HG03354 (cell line): Measurements from ENCODE around the gene ADAM22.
"Not testable (repeated sequence)": the region's sequence is repeated elsewhere in the genome, so short reads cannot be mapped to it uniquely, and the experiment has no call there.

Source experiments
- ATAC-seq: cut with Tn5 transposase; IDR thresholded peaks from one replicate; pipeline ENCODE4 v1.9.1; 2021; ENCODE audit warnings: mild to moderate bottlenecking; ENCODE audit not compliant: unreplicated experiment, poor library complexity, severe bottlenecking

ADAM22 gene

GRCh38 chr7:88141953-88142352 is 207.9 kb downstream of the ADAM22 start:
- ATAC-seq, result no peak

DNA sequence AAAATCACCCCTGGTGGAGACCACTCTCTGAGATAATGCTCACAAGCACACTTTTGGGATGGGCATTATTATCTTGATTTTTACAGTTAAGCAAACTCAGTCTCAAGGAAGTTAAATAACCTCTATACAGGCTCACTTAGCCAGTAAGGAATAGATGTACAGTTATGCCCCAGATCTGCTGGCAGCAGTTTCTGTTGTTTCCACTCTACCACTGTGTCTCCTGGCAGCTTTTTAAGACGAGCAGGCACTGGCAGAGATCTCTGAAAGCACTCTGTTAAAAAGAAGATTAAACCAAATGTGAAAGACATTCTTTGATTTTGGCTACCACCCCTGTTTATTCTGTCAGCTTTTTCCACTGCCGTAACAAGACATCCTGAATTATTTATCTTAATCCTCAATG is 212.6 kb downstream of the ADAM22 start:
- no peak for ATAC-seq

- ATAC-seq, result no peak
These were observed 213.3 kb downstream of the ADAM22 start for GRCh38 chr7:88147341-88147740.

DNA sequence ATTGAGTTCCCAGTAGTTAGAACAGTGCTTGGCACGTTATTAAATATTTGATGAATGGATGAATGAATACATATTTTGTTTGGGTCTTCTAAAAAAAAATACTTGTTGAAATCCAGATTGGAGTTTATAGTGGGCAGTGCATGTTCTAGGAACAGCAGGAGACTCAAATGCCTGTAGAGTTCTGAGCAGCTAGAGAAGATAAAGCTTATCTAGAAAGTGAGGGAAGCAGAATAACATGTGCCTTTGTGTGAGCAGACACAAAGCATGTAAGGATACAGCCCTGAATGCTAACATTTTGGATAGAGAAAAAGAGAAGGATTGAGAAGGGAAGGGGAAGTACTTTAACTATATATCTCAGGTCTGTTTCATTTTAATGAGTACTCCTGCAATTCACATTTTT is 213.9 kb downstream of the ADAM22 start:
- no peak for ATAC-seq

GRCh38 chr7:88150033-88150432 is 216.0 kb downstream of the ADAM22 start:
- ATAC-seq, result no peak

- no peak for ATAC-seq
These were observed 217.2 kb downstream of the ADAM22 start for GRCh38 chr7:88151119-88151790.

DNA sequence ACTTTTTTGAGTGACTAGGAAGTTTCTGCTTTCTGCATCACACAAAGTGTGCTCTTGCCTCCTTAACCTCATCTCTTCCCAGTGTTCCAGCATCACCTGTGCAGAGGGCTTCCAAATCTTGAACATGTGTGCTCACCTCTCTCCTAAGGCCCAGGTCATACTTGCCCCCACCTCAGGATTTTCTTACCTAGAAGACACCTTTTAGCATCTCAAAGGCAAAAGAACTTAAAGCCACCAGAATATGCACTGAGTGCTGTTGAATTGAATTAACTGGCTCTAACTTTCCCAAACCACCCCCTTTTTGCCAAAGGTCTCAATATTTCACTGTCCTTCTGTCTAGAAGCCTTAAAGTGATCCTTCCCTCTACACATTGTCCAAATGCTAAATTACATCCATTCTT is 219.3 kb downstream of the ADAM22 start:
- ATAC-seq, result no peak

DNA sequence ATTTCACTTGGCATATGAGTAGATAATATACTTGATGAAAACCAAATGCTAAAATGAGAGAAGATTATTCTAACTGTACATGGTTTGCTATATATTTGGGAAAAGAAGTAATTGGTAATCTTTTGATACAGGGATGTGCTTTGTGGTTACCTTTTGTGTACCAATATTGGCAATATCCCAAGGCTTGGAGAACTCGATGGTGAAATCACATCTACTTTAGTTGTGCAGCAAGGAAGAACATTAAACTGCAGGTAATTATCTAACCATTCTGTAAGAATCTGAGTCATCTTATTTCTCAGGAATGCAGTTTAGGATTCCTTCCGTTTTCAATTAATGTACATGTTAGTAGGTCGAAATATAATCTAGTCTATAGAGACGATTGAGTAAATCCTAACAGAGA is 221.7 kb downstream of the ADAM22 start:
- no peak for ATAC-seq

GRCh38 chr7:88156356-88156755 is 222.3 kb downstream of the ADAM22 start:
- no peak for ATAC-seq

DNA sequence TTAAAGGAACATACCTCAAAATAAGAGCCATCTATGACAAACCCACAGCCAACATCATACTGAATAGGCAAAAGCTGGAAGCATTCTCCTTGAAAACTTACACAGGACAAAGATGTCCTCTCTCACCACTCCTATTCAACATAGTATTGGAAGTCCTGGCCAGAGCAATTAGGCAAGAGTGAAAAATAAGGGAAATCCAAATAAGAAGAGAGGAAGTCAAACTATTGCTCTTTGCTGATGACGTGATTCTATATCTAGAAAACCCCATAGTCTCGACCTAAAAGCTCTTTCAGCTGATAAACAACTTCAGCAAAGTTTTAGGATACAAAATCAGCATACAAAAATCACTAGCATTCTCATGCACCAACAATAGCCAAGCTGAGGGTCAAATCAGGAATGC is 225.7 kb downstream of the ADAM22 start:
- not testable (repeated sequence) for ATAC-seq

DNA sequence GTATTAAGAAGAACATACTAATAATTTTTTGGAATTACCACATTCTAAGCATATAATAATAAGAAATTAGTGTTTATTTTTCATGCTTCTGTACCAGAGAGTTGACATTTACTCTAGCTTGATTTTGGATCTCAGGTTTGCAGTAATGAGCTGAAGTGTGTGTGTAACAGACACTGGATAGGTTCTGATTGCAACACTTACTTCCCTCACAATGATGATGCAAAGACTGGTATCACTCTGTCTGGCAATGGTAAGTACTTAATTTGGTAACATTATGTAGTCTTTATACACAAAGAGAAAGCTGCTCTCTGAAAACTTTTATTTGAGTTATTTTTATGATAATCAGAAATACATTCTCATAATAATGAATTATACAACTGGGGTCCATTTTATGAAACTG is 231.6 kb downstream of the ADAM22 start:
- no peak for ATAC-seq

DNA sequence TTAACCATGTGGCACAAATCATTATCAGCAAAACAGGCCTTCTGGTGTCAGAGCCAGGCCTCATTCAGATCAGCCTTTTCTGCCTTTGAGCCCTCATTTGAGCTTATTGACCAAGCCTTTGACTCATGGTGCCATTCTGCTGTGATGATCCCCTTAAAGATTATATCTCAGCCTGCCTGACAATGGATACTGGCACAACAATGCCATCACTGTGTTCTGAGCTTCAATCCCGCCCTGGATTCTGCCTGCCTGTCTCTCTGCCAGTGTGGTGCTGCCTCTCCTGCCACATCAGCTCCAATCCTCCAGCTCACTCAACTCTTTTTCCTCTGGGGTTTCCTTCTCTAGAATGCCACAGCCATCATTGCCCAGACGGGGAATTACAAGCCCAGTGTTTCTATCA is 233.2 kb downstream of the ADAM22 start:
- ATAC-seq, result no peak

- no peak for ATAC-seq
These were observed 233.7 kb downstream of the ADAM22 start for GRCh38 chr7:88167721-88168120.

DNA sequence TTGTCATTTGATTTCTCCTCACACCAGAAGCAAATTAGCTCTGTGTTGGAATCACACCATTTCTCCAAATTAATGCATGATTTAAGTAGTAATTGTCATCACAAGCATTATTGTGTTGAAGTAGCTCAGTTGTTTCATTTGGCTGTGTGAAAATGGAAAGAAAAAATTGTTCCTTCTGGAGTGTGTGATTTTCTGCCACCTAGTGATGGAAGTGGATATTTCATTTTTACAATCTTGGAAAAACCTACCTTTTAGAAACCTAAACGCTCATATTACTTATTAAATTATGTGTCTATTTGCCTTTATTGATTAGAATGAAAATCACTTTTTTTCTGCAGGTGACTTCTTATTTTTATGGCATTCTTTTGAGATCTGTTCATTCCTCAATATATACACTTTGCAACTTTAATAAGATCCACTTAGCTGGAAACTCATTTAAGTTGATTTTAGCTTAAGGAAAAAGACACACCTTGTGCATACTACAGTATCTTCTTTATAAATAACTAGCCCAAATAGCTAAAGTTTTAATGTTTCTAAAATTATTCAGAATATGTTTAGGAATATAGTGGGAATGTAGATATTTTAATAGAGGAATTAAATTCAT is 235.8 kb downstream of the ADAM22 start:
- ATAC-seq, result peak; percentile 57

GRCh38 chr7:88172842-88173241 is 238.8 kb downstream of the ADAM22 start:
- ATAC-seq, result no peak

DNA sequence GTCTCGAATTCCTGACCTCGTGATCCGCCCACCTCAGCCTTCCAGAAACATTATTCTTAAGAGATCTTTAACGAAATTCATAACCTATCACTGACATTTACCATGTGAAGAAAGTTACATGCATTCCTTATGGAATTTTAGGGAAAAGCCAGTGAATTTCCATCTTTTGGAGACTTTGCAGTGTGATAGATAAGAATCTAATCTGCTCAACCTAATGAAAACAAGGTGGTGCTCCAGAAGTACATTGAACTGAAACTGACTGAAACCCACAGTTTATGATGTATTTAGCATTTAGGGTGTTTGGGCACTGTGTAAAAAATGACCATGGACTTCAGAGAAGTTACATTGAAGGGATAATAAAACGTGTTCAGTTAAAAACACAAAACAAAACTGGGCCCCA is 242.1 kb downstream of the ADAM22 start:
- ATAC-seq, result no peak

GRCh38 chr7:88183051-88183450 is 249.0 kb downstream of the ADAM22 start:
- ATAC-seq, result no peak

- peak; percentile 61 for ATAC-seq
These were observed 250.8 kb downstream of the ADAM22 start for GRCh38 chr7:88184848-88185304.

- ATAC-seq, result no peak
These were observed 251.6 kb downstream of the ADAM22 start for GRCh38 chr7:88185650-88186049.

GRCh38 chr7:88191911-88192310 is 257.9 kb downstream of the ADAM22 start:
- ATAC-seq, result no peak

DNA sequence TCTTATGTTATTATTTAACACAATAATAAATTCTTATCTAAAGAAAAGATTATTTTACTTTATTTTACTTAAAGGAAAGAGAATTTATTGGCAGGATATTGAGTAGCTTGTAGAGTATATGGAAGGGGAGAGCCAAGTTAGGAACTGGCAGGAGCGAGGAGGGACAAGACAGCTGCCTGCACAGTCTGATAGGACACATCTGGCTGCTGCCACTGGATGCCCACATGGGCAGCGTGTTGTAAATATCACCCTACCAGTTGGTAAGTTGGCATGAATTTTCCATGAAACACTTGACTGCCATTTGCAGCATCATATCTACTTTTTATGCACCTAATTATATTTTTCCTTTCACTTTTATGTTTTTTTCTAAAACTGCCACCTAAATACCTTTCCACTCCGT is 266.2 kb downstream of the ADAM22 start:
- ATAC-seq, result no peak

GRCh38 chr7:88200789-88201188 is 266.7 kb downstream of the ADAM22 start:
- ATAC-seq, result no peak
